OCI-M1 (cell line): Measurements from ENCODE around the gene PANX2.

Experiments used
- DNase-seq: peaks from one replicate; lab custom pipeline; 2025; lab: John Stamatoyannopoulos, UW

Gene PANX2

GRCh38 chr22:50184004-50184901, 13.7 kb downstream of the PANX2 start:
- peak; percentile 22 for DNase-seq

GRCh38 chr22:50184902-50185374, 14.4 kb downstream of the PANX2 start:
- no peak for DNase-seq

DNA sequence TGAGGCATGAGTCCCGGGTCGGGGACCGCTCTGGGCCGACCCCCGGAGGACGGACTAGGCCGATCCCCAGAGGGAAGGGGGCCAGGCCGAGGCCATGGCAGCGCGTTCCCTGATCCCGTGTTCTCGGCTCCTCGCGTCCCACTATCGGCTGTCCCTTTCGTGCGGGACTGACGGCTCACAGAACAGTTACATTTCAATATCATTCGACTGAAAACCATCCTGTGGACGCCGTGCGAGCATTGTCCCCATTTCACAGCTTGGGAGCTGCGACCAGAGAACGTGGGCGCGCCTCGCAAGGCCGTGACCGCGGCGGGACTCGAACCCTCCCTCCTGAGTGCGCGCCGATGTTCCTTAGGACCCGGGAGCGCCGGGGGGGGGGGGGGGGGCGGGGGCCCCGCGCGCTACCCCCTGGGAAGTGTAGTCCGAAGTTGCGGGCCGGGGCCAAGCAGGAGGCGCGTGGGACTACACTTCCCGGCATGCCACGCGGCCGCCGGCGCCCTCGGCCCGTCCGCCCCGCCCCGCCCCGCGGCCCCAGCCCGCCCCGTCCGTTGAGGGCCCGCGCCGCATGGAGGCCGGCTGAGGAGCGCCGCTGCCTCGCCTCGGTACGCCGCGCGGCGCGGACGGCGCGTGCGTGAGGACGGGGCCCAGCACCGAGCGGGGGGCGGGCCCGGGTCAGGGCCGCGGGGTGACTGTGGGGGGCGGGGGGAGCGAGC, 15.0 kb downstream of the PANX2 start, which contains the start of gene TRABD:
TSS of gene TRABD (plus strand) at position 539 of the 713 bp plus-strand sequence. CDS start 7,148 bp downstream, outside the sequence.
- peak; percentile 92 for DNase-seq

DNA sequence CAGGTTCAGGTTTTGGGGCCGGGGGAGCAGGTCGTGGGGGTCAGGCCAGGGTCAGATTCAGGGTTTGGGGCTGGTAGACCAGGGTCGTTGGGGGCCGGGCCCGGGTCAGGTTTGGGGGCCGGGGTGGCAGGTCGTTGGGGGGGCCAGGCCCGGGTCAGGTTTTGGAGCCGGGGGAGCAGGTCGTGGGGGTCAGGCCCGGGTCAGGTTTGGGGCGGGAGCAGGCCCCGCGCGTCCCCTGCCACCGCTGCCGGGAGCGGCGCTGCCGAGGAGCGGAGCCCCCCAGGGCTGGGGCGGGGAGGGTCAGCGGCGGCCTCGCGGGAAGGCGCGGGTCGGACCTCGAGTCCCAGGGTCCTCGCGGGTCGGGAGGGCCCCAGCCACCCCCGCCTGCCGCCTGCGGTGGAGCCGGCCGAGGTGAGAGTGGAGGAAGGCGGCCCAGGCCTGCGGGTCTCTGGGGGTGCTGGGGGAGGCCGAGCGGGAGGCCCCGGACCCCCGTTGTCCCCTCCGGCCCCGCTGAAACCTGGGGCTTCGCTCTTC, 15.7 kb downstream of the PANX2 start:
- DNase-seq = no peak

- DNase-seq = peak; percentile 22
These were observed 16.4 kb downstream of the PANX2 start for GRCh38 chr22:50186761-50187523.

- DNase-seq = no peak
These were observed 17.8 kb downstream of the PANX2 start for GRCh38 chr22:50188356-50188755.

DNA sequence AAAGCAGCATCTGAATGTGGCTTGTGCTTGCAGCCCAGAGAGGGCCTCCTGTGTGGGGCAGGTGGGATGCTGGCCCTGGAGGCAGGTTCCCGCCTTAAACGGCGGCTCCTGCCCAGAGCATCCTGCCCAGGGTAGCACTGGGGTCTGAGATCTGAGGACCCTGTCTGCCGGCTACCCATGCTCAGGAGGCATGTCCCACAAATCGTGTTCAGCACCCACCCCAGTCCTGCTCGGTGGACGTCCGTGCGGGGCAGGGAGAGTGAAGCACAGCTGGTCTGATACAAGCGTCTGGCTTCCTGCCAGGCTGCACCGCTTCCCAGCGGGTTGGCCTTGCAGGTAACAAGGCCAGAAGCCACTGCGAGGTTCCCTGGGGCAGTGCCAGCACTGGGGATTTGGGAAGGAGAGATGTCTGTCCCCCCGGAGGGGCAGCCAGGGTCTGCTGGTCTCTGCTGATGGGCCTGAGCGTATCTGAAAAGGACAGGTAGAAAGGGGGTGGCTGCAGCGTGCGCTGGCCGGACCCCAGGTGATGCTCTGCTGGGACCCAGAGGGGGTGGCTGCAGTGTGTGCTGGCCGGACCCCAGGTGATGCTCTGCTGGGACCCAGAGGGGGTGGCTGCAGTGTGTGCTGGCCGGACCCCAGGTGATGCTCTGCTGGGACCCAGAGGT, 18.8 kb downstream of the PANX2 start:
- no peak for DNase-seq

GRCh38 chr22:50189849-50190181, 19.3 kb downstream of the PANX2 start:
- no peak for DNase-seq

DNA sequence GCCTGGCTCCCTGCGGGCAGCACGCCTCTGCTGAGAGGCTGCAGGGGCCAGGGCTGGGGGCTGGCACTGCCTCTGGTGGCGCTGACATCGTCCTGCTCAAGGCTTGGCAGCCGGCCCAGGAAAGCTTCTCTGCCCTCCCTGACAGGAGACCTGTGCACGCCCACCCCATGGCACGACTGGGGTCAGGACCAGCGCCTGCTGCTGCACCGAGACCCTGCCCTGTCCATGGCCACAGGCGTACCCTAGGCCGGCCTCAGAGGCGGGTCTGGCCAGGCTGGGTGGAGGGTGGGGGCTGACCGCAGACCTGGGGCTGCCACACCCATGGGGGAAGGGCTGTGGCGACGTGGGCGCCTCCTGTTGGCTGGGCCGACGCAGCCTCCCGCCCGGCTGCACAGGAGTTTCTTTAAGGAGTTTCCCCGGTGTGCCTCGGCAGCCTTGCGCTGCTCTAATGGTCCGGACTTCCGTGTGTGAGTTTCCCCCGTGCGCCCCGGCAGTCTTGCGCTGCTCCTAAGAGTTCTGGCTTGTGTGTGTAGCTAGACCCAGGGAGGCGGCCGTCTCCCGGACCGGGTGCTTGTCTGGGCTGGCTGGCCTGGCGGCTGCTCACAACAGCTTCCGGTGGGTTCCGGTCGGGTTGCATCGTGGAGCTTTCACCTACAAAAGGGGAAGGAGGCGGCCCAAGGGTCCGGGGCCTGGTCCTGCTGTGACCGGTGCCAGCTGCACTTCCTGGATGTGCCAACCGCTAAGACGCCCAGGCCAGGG, 19.8 kb downstream of the PANX2 start:
- DNase-seq = peak; percentile 92

- DNase-seq = peak; percentile 69
These were observed 20.6 kb downstream of the PANX2 start for GRCh38 chr22:50190941-50191741.

DNA sequence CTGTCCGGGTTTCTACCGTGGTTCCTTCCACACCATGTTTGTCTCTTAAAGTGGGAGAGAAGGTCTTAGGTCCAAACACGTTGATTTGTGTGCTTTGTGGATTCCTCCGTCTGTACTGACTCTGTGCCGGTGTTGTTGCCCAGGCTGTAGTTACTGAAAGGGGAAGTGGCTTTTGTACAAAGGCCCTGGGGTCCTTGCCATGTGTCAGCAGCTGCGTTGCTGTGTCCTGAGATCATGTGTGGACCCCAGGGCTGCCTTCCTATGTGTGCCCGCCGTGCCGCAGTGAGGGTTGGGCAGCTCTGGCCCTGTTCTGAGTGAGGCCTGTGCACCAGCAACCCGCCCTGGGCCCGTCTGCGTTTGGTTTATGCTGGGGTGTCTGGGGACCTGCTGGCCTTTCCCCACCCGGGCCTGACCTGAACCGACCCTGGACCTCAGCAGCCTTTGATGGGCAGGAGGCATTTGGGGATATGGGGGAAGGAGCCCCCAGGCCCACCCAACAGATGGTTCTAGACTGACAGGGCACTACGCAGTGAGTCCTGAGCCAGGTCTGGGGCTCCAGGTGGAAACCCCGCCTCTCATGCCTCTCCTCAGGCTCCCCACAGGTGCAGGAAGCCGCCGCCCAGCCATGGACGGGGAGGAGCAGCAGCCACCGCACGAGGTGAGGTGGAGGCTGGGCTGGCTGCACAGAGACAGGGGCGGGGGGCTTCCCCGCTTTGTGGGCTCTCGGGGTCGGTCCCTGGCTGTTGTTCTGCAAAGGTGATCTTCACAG, 22.1 kb downstream of the PANX2 start:
- DNase-seq = no peak

DNA sequence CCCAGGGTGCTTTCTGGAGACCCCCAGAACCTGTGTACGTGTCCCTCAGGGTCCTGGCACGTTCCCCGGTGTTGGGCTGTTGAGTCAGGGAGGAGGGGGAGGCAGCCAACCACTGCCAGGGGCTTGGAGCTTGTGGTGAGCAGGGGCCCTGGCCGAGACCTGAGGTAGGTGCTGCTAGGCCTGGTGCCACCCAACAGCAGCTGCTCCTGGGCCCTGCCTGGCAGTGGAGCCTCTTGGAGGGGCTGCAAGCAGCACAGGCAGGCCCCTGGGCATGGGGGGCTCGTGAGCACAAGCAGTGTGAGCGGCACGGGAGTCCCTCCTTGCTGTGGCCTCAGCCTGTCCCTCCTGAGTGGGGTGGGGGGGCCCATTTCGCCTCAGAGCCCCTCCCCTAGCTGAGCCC, 23.1 kb downstream of the PANX2 start:
- no peak for DNase-seq

GRCh38 chr22:50194037-50194805, 23.7 kb downstream of the PANX2 start:
- no peak for DNase-seq

DNA sequence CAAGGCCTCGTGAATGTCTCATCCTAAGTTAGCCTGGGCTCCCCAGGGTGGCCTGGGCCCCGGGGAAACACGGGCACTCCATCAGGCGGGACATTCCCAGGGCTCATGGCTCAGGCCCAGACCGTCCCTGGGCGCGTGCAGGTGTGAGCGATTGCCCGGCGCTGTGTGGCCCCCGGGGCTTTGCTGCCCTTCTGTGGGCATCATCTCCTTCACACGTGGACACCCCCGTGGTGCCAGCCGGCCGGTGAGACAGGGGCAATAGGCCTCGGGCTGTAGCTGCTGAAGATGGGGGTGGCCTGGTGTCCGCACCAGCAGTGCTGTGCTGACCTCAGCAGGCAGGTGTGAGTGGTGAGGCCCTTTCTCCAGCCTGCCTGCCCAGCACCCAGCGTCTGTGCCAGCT, 25.7 kb downstream of the PANX2 start:
- no peak for DNase-seq

GRCh38 chr22:50197000-50197800, 26.7 kb downstream of the PANX2 start:
- DNase-seq = no peak

- DNase-seq = no peak
These were observed 27.5 kb downstream of the PANX2 start for GRCh38 chr22:50197856-50198623.

DNA sequence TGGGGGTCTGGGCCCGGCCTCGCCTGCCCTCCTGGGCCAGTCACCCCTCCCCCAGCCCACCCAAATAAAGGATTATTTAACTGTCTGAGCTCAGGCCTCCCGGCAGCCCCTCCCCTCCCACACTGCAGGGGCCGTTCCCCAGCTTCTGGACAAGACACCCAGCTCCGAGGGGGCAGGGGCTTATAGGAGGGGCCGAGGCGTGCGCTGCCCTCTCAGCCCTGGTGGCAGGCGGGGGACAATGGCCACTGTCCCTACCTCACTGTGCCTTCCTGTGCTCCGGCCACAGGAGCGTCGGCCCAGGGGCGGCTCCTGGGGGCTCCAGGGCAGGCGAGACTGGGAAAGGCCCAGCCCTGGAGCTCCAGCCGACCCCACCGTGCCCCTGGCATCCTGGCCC, 28.1 kb downstream of the PANX2 start:
- no peak for DNase-seq
